Vagina (tissue), 2 donors: Measurements from ENCODE around the gene RNF11.

ENCODE experiments used
- CTCF ChIP-seq, 3 experiments: fragments of 450-650 bp in 2 of 3; fragments of 200-600 bp in 1 of 3; sonication (generic) in 1 of 3; IDR thresholded peaks; one replicate each; pipeline ENCODE4 v1.5.1; 2017 to 2019; ENCODE audit warnings: antibody characterized with exemption in 3 of 3, mild to moderate bottlenecking in 2 of 3, moderate library complexity in 2 of 3
- POLR2A ChIP-seq, 2 donors: fragments of 450-650 bp; IDR thresholded peaks; one replicate each; pipeline ENCODE4 v1.6.1; 2017; ENCODE audit warnings: antibody characterized with exemption in 2 of 2, mild to moderate bottlenecking in 2 of 2, moderate library complexity in 2 of 2
- POLR2AphosphoS5 ChIP-seq, 2 donors: sonication (generic); formaldehyde crosslinking; IDR thresholded peaks; one replicate each; pipeline ENCODE4 v1.9.0; 2017; ENCODE audit warnings: antibody characterized with exemption in 2 of 2, mild to moderate bottlenecking in 2 of 2, low read depth in 1 of 2; ENCODE audit not compliant: insufficient read depth in 1 of 2

DNA sequence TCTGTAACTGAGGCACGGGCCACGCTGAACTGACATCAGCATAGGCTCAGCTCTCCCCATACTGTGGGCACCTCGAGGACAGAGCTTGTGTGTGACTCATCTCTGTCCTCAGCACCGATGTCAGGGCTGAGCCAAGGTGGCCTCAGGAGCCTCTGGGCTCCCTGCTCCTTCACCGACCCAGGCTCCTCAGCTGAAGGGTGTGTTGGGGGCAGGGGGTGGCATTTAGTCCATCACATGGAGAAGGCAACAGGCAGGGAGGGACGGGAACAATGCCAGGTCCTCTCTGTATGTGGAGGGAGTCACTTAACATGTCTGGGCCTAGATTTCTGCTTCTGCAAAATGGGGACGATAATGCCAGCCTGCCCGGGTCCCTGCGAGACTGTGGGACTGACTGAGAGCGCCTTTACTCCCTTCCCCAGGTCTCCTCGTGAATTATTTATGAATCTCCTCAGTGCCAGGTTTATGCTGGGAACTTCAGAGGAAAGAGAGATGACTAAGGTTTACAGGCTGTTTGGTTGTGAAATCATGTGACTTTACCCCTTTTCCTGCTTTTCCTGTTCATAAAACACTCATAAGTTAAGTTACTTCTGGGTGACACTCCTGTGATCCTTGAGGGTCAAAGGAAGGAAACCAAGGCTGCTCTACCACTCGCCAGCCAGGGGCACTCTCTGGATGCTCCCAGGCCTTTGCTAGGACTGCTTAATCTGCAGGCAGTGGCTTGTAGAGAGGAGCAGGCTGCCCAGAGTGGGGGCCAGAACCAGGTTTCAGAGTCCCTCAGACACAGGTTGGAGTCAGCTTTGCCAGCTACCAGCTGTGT, 78.1 kb downstream of the RNF11 start:
- no peak for TF ChIP-seq POLR2A (IDR thresholded peaks at IDR 0.05)
- TF ChIP-seq CTCF (IDR thresholded peaks at IDR 0.05), result no peak
- peak; percentile 36 to 51 for TF ChIP-seq POLR2AphosphoS5 (IDR thresholded peaks at IDR 0.05; ENCODE audit: insufficient read depth in 1 of 2, low read depth in 1 of 2)
